HTERT RPE-1 (cell line): ENCODE results near the gene CRAMP1.

Source experiments
- in situ Hi-C: fragments of 300-500 bp; cut with MboI; formaldehyde crosslinking; loops from 4 replicates; pipeline ENCODE4 v1.14.3; 2020; ENCODE audit warnings: low sequenced_read_pairs

The CRAMP1 gene

GRCh38 chr16:1655909-1656807 is 44.0 kb downstream of the CRAMP1 start:
- in situ Hi-C loops = no loop called here

GRCh38 chr16:1656808-1657617 is 44.9 kb downstream of the CRAMP1 start:
- in situ Hi-C loops = no loop called here

DNA sequence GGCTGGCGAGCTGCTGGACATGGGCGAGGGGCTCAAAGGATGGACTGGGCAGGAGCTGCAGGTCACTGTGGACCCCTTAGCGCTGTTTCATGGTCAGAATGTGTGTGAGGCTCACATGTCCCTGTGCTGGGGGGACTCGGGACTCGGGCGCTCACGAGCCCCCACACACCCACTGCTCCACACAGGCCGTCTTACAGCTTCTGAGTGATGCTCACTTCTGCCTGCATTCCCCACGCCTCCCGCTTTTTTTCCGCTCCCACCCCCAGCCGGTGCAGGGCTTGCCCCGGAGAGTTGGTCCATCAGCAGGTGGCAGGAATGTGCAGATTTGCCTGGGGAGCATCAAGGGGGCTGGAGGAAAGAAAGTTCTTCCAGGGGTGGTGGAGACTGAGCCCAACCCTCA is 45.7 kb downstream of the CRAMP1 start:
- in situ Hi-C loops = no loop called here

DNA sequence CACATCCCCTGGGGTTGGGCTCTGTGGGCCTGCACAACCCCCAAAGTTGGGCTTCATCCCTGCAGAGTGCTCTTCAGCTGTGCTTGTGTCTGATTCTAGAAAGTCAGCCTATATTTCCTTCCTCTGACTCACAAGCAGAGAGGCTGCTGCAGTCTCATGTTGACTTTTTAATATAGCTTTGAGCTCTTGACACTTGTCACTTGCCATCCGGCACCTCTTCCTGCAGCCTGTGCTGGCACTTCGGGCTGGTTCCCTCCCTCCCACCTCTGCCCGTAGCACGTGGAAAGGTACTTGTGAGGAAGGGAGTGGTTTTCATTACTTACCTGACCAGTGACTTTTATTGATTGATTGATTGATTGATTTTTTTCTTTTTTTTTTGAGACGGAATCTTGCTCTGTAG is 46.9 kb downstream of the CRAMP1 start:
- in situ Hi-C loops = no loop called here

GRCh38 chr16:1661826-1662225 is 49.7 kb downstream of the CRAMP1 start:
- in situ Hi-C loops = no loop called here

DNA sequence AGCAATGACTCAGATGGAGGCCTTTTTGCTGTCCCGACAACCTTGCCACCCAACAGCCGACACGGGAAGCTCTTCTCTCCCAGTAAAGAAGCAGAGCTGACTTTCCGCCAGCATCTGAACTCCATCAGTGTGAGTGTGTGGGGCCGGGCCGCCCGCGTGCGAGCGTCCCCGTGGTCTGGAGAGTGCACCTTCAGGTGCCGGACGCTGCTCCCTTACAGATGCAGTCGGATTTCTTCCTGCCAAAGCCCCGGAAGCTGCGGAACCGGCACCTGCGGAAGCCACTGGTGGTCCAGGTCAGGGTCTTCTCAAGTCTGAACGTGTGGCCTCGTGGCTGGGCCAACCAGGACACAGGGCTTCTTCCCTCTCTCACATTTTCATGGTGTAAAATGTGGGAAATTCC is 50.4 kb downstream of the CRAMP1 start:
- in situ Hi-C loops = no loop called here

- in situ Hi-C loops = no loop called here
Measured at GRCh38 chr16:1665829-1666228, 53.7 kb downstream of the CRAMP1 start.

DNA sequence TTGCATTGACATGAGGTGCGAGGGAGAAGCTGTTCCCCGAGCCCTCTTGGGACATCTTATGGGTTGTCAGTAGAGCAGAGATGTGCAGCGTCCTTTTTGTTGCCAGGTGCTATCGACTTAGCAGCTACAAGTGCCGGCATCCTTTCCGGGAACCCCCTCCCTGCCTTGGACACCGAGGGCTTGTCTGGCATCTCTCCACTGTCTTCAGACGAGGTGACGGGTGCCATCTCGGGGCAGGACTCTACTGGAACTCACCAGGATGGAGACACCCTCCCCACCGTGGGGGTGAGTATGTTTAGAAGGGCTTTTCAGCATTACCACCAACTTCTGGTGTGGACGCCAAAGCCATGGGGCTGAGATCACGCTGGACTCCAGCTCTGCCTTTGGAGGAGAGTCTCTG is 54.2 kb downstream of the CRAMP1 start:
- in situ Hi-C loops = no loop called here

GRCh38 chr16:1667271-1667670 is 55.1 kb downstream of the CRAMP1 start:
- in situ Hi-C loops = no loop called here

DNA sequence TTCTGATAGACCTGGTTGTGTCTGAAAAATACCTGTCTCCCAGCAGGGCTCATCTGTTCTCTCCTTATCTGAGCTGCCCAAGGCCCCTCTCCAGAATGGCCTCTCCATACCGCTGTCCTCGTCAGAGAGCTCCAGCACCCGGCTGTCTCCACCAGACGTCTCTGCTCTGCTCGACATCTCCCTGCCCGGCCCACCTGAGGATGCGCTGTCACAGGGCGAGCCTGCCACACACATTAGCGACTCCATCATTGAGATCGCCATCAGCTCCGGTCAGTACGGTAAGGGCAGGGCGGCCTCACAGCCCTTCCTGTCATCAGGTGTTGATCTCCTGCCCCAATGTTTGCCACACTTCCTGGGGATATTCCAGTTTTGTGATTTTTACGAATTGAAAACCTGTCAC is 55.8 kb downstream of the CRAMP1 start:
- in situ Hi-C loops = no loop called here

- in situ Hi-C loops = no loop called here
Measured at GRCh38 chr16:1668612-1669319, 56.6 kb downstream of the CRAMP1 start.

DNA sequence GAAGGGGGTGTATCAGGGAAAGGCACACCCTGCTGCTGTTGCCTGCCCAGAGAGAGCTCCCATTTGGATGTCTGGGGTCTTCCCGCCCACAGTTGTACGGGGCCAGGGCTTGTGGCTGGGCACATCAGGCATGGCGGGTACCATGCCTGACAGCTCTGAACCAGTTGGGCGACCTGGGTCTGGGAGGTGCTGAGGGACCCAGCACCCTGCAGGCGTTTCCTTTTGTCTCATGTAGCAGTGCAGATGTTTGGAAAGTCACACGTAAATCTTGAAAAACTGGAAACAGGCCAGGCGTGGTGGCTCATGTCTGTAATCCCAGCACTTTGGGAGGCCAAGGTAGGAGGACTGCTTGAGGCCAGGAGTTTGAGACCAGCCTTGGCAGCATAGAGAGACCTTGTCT is 57.5 kb downstream of the CRAMP1 start:
- in situ Hi-C loops = no loop called here

DNA sequence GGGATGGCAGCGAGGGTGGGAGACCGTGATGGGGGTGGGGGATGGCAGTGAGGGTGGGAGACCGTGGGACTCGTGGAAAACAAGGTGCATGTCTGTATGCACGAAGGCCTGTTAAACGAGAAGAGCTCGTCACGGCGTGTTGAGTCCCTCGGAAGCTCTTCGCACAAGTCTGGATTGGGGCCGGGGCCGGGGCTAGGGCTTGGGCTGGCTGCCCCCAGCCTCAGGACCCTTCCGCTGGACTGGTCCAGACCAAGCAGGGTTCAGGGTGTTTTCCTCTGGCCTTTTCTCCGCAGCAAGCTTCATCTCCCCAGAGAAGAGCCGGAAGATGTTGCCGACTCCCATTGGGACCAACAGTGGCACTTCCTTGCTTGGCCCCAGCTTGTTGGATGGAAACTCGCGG is 58.2 kb downstream of the CRAMP1 start:
- in situ Hi-C loops = no loop called here

- in situ Hi-C loops = no loop called here
Measured at GRCh38 chr16:1670866-1671265, 58.7 kb downstream of the CRAMP1 start.

- in situ Hi-C loops = no loop called here
Measured at GRCh38 chr16:1673424-1674151, 61.4 kb downstream of the CRAMP1 start.

GRCh38 chr16:1674306-1674705 is 62.1 kb downstream of the CRAMP1 start:
- in situ Hi-C loops = no loop called here

DNA sequence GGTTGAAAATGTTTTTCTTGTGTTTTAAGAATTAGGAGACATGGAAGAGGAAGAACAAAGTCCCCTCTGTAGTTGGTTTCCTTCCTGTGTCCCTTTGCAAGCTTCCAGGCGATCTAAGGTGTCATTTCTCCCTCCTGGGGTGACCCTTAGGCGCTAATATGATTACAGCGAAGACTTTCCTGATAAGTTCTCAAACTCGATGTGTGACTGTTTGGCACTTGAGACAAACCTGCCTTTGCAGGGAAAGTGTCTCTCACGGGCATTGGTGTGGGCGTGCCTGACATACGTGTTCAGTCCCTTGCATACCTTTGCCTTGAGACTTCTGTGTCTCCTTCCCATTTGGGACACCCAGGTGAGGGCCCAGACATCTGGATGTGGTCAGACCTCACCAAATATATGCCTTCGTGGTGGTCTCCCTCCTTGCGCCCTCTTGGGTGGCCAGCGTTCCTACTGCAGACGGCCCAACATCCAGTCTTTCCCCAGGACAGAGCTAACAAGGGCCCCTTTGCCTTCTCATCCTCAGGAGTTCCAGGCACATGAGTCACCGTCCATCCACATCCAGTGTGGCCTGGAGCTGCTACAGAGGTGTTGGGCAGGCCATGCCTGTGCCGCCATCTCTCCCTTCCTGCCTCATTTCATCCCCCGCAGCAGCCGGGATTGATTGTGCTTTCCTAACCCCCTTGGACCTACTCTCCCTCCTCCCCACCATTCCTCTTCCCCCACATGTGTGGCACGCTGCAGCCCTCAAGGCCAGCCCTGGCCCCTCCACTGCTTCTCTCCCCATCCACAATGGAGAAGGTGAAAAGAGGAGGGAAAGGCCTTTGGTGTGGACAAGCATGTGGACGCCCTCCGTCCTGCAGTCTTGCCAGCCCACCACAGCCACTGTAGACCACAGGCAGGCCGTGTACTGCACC is 62.8 kb downstream of the CRAMP1 start:
- in situ Hi-C loops = no loop called here

- in situ Hi-C loops = no loop called here
Measured at GRCh38 chr16:1676661-1677060, 64.5 kb downstream of the CRAMP1 start.

DNA sequence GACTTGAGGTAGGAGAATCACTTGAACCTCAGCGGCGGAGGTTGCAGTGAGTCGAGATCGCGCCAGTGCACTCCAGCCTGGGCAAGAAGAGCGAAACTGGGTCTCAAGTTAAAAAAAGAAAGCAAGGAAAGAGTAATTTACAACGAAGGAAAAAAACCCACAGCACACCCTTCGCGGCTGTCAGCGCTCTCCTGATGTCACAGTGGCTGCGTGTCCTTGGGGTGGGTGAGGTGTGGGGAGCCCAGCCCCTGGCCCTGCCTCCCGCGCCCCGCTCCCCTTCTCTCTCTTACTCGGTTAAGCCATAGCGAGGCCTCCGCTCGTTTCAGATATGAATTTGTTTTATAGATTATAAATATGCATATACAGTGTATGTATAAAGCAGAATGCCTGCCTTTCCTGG is 65.2 kb downstream of the CRAMP1 start:
- in situ Hi-C loops = no loop called here
